Mesendoderm (in vitro differentiated cells): ENCODE results near the gene RSL1D1.

Experiments used
- DNase-seq: peaks from one replicate; pipeline ENCODE4 v3.0.0; 2013
- H2AK5ac ChIP-seq: 2 replicates; pipeline ENCODE4 v1.6.1; 2013; ENCODE audit warnings: low read length, inconsistent platforms
- H2BK120ac ChIP-seq: 2 replicates; pipeline ENCODE4 v1.6.1; 2013; ENCODE audit warnings: low read depth, mild to moderate bottlenecking, low read length, moderate library complexity, mixed read lengths
- H2BK15ac ChIP-seq: replicated peaks from 2 replicates; pipeline ENCODE4 v1.6.1; 2013; ENCODE audit warnings: low read depth, mild to moderate bottlenecking, moderate library complexity
- H2BK5ac ChIP-seq: 2 replicates; pipeline ENCODE4 v1.6.1; 2013; ENCODE audit warnings: low read length, inconsistent platforms
- H3K18ac ChIP-seq: 2 replicates; pipeline ENCODE4 v1.6.1; 2013; ENCODE audit warnings: mild to moderate bottlenecking, low read length, mixed read lengths
- H3K23ac ChIP-seq: one replicate; pipeline ENCODE4 v1.6.1; 2013; ENCODE audit warnings: low read length
- H3K27ac ChIP-seq: 2 replicates; pipeline ENCODE4 v1.5.1; 2013; ENCODE audit warnings: low read depth, mild to moderate bottlenecking, inconsistent platforms, low read length, moderate library complexity
- H3K27me3 ChIP-seq: 2 replicates; pipeline ENCODE4 v1.6.1; 2013; ENCODE audit warnings: low read length, control low read depth, mild to moderate bottlenecking, inconsistent platforms; ENCODE audit not compliant: insufficient read depth, poor library complexity
- H3K36me3 ChIP-seq: 2 replicates; pipeline ENCODE4 v1.6.1; 2013; ENCODE audit warnings: low read length, inconsistent platforms; ENCODE audit not compliant: control insufficient read depth, insufficient read depth
- H3K4ac ChIP-seq: one replicate; pipeline ENCODE4 v1.6.1; 2013; ENCODE audit warnings: low read depth, mild to moderate bottlenecking, low read length, moderate library complexity
- H3K4me1 ChIP-seq: 2 replicates; pipeline ENCODE4 v1.6.1; 2013; ENCODE audit warnings: low read depth, low read length, inconsistent platforms; ENCODE audit not compliant: control insufficient read depth
- H3K4me2 ChIP-seq: 2 replicates; pipeline ENCODE4 v1.6.1; 2013; ENCODE audit warnings: low read length
- H3K4me3 ChIP-seq: 2 replicates; pipeline ENCODE4 v1.5.1; 2013; ENCODE audit warnings: mild to moderate bottlenecking, low read length
- H3K56ac ChIP-seq: one replicate; pipeline ENCODE4 v1.6.1; 2013; ENCODE audit warnings: low read length
- H3K79me1 ChIP-seq: 2 replicates; pipeline ENCODE4 v1.6.1; 2013; ENCODE audit warnings: low read length, inconsistent platforms
- H3K79me2 ChIP-seq: 2 replicates; pipeline ENCODE4 v1.6.1; 2013; ENCODE audit warnings: mild to moderate bottlenecking, low read length; ENCODE audit not compliant: control insufficient read depth, insufficient read depth
- H3K9ac ChIP-seq: 2 replicates; pipeline ENCODE4 v1.6.1; 2013; ENCODE audit warnings: low read length, inconsistent platforms
- H4K5ac ChIP-seq: one replicate; pipeline ENCODE4 v1.6.1; 2013; ENCODE audit warnings: low read length
- H4K8ac ChIP-seq: one replicate; pipeline ENCODE4 v1.6.1; 2013; ENCODE audit warnings: low read depth, mild to moderate bottlenecking, control low read depth, low read length, moderate library complexity
- WGBS: extraction: QIAGEN DNeasy Blood & Tissue Kit; methylation state at CpG from one replicate; pipeline ENCODE4 v1.1.7; 2013; ENCODE audit warnings: low lambda C conversion rate, missing lambda C conversion rate; ENCODE audit not compliant: insufficient coverage; ENCODE audit errors: extremely low coverage; 5-methylcytosine and 5-hydroxymethylcytosine counted together

Gene RSL1D1

DNA sequence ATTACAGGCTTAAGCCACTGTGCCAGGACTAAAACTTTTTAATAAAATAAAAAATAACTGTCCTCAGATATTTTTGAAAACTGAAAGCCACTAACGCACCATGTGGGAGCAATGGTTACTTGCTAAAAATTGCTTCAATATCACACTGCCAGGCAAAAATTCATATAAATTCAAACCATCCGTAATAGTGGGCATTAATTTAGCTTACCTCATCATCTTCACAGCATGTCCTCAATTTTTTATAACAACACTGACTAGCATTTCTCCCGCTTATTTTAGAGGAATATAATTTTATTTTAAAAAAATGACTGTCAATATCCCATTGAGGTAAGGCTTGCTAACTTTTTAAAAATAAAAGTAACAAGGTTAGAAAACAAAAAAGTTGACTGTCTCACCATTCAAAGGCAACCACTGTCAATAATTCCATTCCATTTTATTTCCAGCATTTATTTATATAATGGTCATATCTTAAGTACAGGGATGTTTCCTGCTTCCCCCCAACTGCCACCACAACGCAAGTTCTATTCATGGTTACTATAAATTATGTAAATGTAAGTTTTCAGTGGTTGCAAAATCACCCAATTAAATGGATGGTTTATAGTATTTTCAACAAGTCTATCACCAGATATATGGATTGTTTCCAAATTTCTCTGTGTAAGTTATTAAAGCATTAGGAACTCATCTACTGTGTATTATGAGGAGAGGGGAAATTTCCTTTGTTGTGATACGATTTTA lies 39.1 kb upstream of the RSL1D1 start:
- Histone ChIP-seq H3K18ac (no peak overlapping the region), H3K79me1 (peaks cover 5% of the 10 kb centered on the region), H3K4me2 (no peak overlapping the region), H3K23ac (no peak overlapping the region), H3K4me1 (no peaks in the 10 kb centered on the region), H3K27me3 (no peaks in the 10 kb centered on the region), H3K27ac (no peak overlapping the region), H2AK5ac (no peak overlapping the region), H3K4me3 (no peak overlapping the region), H3K79me2 (no peaks in the 10 kb centered on the region), H2BK15ac (no peak overlapping the region), H2BK120ac (no peak overlapping the region), H3K36me3 (peaks cover 8% of the 10 kb centered on the region), H3K4ac (no peak overlapping the region), H4K5ac (no peak overlapping the region), H3K9ac (no peak overlapping the region), H3K56ac (no peak overlapping the region), H2BK5ac (no peak overlapping the region), H4K8ac (no peak overlapping the region)
- no CpG with 5 or more reads among the region's 5 CpGs for WGBS
- DNase-seq = no peak

DNA sequence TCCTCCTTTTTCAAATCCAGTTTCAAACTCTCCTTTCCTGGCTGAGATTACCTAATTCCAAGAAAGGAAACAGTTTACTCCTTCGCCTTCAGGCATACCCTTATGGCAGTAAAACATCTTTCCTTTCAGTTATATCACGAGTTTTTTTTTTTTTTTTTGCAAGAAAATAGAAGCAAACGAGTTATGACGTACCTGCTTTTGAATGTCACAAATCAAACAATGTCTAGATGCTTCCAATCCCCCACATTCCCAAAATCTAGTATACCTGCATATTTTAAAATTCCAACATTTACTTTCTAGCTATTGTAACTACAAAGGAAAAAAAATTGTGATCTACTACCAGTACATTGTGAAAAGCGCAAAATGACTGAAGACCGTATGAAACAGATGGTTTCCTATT lies 35.5 kb upstream of the RSL1D1 start:
- H3K18ac ChIP-seq = no peak overlapping the region
- H2AK5ac ChIP-seq = no peak overlapping the region
- DNase-seq = no peak
- no peaks in the 10 kb centered on the region for H3K79me2 ChIP-seq
- no peak overlapping the region for H3K4ac ChIP-seq
- no peak overlapping the region for H4K8ac ChIP-seq
- peaks cover 4% of the 10 kb centered on the region for H3K36me3 ChIP-seq
- no peak overlapping the region for H3K4me3 ChIP-seq
- H3K23ac ChIP-seq = no peak overlapping the region
- H3K79me1 ChIP-seq = no peaks in the 10 kb centered on the region
- H3K9ac ChIP-seq = no peak overlapping the region
- no peak overlapping the region for H4K5ac ChIP-seq
- H3K56ac ChIP-seq = no peak overlapping the region
- no peak overlapping the region for H3K27ac ChIP-seq
- WGBS = no CpG with 5 or more reads among the region's 6 CpGs
- no peak overlapping the region for H2BK5ac ChIP-seq
- H2BK120ac ChIP-seq = no peak overlapping the region
- H3K4me1 ChIP-seq = no peaks in the 10 kb centered on the region
- no peak overlapping the region for H3K4me2 ChIP-seq
- no peak overlapping the region for H2BK15ac ChIP-seq
- no peaks in the 10 kb centered on the region for H3K27me3 ChIP-seq

DNA sequence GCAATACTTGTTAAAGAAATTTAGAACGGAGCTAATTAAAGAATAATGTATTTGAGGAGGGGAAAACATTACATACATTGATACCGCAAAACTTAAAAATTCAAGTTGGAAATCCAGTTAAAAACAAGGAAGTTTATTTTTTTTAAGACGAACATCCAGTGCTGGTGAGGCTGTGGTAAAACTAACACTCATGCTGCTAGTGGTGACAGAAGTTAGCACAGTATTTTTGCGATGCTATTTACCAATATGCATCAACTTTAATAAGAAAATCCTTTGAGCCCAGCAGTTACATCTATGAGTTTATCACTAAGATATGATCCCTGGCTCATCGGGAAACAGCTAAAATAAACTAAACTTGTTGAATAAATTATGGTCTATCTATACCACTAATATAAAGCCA lies 32.7 kb upstream of the RSL1D1 start:
- WGBS = no CpG with 5 or more reads among the region's 5 CpGs
- H3K36me3 ChIP-seq = peaks cover 6% of the 10 kb centered on the region
- H4K8ac ChIP-seq = no peak overlapping the region

DNA sequence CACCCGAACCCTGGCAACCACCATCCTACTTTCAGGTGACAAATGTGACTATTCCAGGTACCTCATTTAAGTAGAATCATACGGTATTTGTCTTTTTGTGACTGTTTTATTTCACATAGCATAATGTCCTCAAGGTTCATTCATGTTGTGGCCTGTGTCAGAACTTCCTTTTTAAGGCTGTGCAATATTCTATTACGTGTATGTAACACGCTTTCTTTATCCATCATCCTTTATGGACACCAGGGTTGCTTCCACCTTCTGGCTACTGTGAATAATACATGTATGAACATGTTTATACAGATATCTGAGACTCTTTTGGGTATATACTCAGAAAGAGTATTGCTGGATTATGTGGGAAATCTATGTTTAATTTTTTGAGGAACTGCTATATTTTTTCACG lies 28.7 kb upstream of the RSL1D1 start:
- no peak overlapping the region for H2AK5ac ChIP-seq
- H3K27ac ChIP-seq = no peak overlapping the region
- no peaks in the 10 kb centered on the region for H3K27me3 ChIP-seq
- H2BK5ac ChIP-seq = no peak overlapping the region
- no peak overlapping the region for H3K4me3 ChIP-seq
- H3K79me1 ChIP-seq = no peaks in the 10 kb centered on the region
- no peak overlapping the region for H2BK15ac ChIP-seq
- no peak overlapping the region for H4K5ac ChIP-seq
- H3K4me2 ChIP-seq = no peak overlapping the region
- no peak overlapping the region for H2BK120ac ChIP-seq
- whole genome bisulfite sequencing = no CpG with 5 or more reads among the region's 5 CpGs
- no peak overlapping the region for H3K9ac ChIP-seq
- no peak for DNase-seq
- no peak overlapping the region for H3K4ac ChIP-seq
- no peaks in the 10 kb centered on the region for H3K4me1 ChIP-seq
- H3K56ac ChIP-seq = no peak overlapping the region
- no peak overlapping the region for H3K18ac ChIP-seq
- H3K79me2 ChIP-seq = no peaks in the 10 kb centered on the region
- peaks cover 7% of the 10 kb centered on the region for H3K36me3 ChIP-seq
- H3K23ac ChIP-seq = no peak overlapping the region
- no peak overlapping the region for H4K8ac ChIP-seq

More for the DNA sequence above, 32.7 kb upstream of the RSL1D1 start:
- Histone ChIP-seq H2BK15ac (no peak overlapping the region), H3K79me2 (no peaks in the 10 kb centered on the region), H3K4me2 (no peak overlapping the region), H3K9ac (no peak overlapping the region), H3K79me1 (no peaks in the 10 kb centered on the region), H3K56ac (no peak overlapping the region), H2BK120ac (no peak overlapping the region), H3K4ac (no peak overlapping the region), H3K4me3 (no peak overlapping the region), H3K27me3 (no peaks in the 10 kb centered on the region), H2BK5ac (no peak overlapping the region), H3K27ac (no peak overlapping the region), H3K4me1 (no peaks in the 10 kb centered on the region), H2AK5ac (no peak overlapping the region), H3K18ac (no peak overlapping the region), H4K5ac (no peak overlapping the region), H3K23ac (no peak overlapping the region)
- DNase-seq = no peak

DNA sequence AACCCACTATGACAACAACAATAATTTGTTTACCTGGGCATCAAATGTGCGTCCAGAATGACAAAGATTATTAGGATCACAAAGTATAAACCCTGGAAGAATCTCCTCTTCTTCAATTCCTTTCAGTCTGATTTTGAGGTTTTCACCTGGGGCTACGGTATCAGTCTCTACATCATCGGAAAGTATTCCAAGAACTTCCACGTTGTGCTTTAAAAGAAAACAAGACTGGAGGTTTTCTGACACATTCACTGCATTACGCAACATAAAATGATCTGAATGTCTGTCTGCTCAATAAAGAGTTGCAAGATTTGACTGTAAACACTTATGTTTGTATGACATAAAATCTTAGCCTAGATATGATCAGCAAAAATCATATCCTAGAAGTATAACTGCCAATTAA lies 26.0 kb upstream of the RSL1D1 start:
- H2AK5ac ChIP-seq = no peak overlapping the region
- no peak overlapping the region for H3K4ac ChIP-seq
- H4K8ac ChIP-seq = no peak overlapping the region
- H2BK15ac ChIP-seq = no peak overlapping the region
- H3K18ac ChIP-seq = no peak overlapping the region
- no peak overlapping the region for H3K56ac ChIP-seq
- peaks cover 7% of the 10 kb centered on the region for H3K36me3 ChIP-seq
- no peak for DNase-seq
- H2BK5ac ChIP-seq = no peak overlapping the region
- no peaks in the 10 kb centered on the region for H3K4me1 ChIP-seq
- H3K79me2 ChIP-seq = no peaks in the 10 kb centered on the region
- H4K5ac ChIP-seq = no peak overlapping the region
- H3K4me2 ChIP-seq = no peak overlapping the region
- H3K79me1 ChIP-seq = no peaks in the 10 kb centered on the region
- WGBS = no CpG with 5 or more reads among the region's 5 CpGs
- no peak overlapping the region for H3K4me3 ChIP-seq
- H3K23ac ChIP-seq = no peak overlapping the region
- no peak overlapping the region for H2BK120ac ChIP-seq
- no peaks in the 10 kb centered on the region for H3K27me3 ChIP-seq
- no peak overlapping the region for H3K9ac ChIP-seq
- no peak overlapping the region for H3K27ac ChIP-seq

DNA sequence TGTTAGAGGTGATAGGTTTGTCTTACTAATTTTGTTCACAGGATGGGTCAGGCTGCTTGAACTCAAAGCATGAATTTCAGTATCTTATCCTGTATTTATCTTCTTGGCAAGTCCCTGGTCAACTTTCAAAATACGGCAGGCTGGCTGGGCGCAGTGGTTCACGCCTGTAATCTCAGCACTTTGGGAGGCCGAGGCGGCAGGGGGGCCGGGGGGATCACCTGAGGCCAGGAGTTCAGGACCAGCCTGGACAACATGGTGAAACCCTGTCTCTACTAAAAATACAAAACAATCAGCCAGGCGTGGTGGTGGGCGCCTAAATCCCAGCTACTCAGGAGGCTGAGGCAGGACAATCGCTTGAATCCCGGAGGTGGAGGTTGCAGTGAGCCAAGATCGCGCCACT lies 25.0 kb upstream of the RSL1D1 start:
- DNase-seq = peak; percentile 39
- H3K36me3 ChIP-seq = peaks cover 6% of the 10 kb centered on the region

More for the DNA sequence above, 25.0 kb upstream of the RSL1D1 start:
- H3K23ac ChIP-seq = no peak overlapping the region
- H2BK15ac ChIP-seq = no peak overlapping the region
- no peaks in the 10 kb centered on the region for H3K79me1 ChIP-seq
- no peak overlapping the region for H3K56ac ChIP-seq
- no peak overlapping the region for H3K9ac ChIP-seq
- H2BK5ac ChIP-seq = no peak overlapping the region
- no peak overlapping the region for H3K4me3 ChIP-seq
- no peak overlapping the region for H4K8ac ChIP-seq
- no peak overlapping the region for H3K18ac ChIP-seq
- H3K27ac ChIP-seq = no peak overlapping the region
- H3K4me1 ChIP-seq = no peaks in the 10 kb centered on the region
- H3K4ac ChIP-seq = no peak overlapping the region
- no peaks in the 10 kb centered on the region for H3K79me2 ChIP-seq
- no peak overlapping the region for H4K5ac ChIP-seq
- WGBS = no CpG with 5 or more reads among the region's 12 CpGs
- no peak overlapping the region for H2AK5ac ChIP-seq
- no peak overlapping the region for H3K4me2 ChIP-seq
- no peak overlapping the region for H2BK120ac ChIP-seq
- no peaks in the 10 kb centered on the region for H3K27me3 ChIP-seq
